OCI-LY1 (cell line): ENCODE measurements around the gene EVL.

Experiments used
- CTCF ChIP-seq: fragments of 200-600 bp; sonication (generic), shearing (Covaris generic); IDR thresholded peaks from 2 replicates; pipeline ENCODE4 v1.5.1; 2017; ENCODE audit warnings: mild to moderate bottlenecking, antibody characterized with exemption, low read length, moderate library complexity, mixed read lengths
- EZH2 ChIP-seq: fragments of 200-600 bp; sonication (generic), shearing (Covaris generic); IDR thresholded peaks from 2 replicates; pipeline ENCODE4 v1.8.0; 2017; ENCODE audit warnings: borderline replicate concordance, mixed run types, mild to moderate bottlenecking, antibody characterized with exemption, low read length, moderate library complexity, mixed read lengths

GRCh38 chr14:100020629-100021028, 44.6 kb upstream of the EVL start:
- TF ChIP-seq CTCF (no peak), EZH2 (no peak)
